Measurements from ENCODE around the gene S100A5. TPM values are rescaled to one million over a fixed set of nuclear protein-coding genes. Genes with fewer than 3 reads are reported as not detected.
"Not testable (repeated sequence)": the region's sequence is repeated elsewhere in the genome, so short reads cannot be mapped to it uniquely, and the experiment has no call there.

The S100A5 gene
- total and polyA plus RNA-seq, 8 donors, result not detected

- intact Hi-C loops (cut with DNase I), result loop anchor here in 1 of 3 donors (10.0 kb wide), 1 partner anchor 47 kb away; the partner anchor contains the start of genes S100A1 and S100A13
- ATAC-seq, result no peak
- Histone ChIP-seq H3K27ac (no peak overlapping the region), H3K9me3 (no peaks in the 10 kb centered on the region), H3K27me3 (no peaks in the 10 kb centered on the region), H3K4me3 (no peak overlapping the region), H3K4me1 (no peaks in the 10 kb centered on the region), H3K36me3 (no peaks in the 10 kb centered on the region)
- DNase-seq, result no peak
- FAIRE-seq, result no peak
- WGBS, 2 donors, result 47 to 63% methylated on average over 9 of the region's 9 CpGs
- no peak for TF ChIP-seq CTCF (IDR thresholded peaks at IDR 0.05)
Measured at GRCh38 chr1:153577624-153578051, 36.9 kb upstream of the S100A5 start.

- DNase-seq (no peak), ATAC-seq (no peak), FAIRE-seq (no peak)
- no peak overlapping the region for H3K4me3 ChIP-seq
- H3K27ac ChIP-seq, result no peak overlapping the region
- WGBS, 2 donors, result 69 to 76% methylated on average over 4 of the region's 4 CpGs
- no peak for TF ChIP-seq CTCF (IDR thresholded peaks at IDR 0.05)
- H3K36me3 ChIP-seq, result no peaks in the 10 kb centered on the region
- no peaks in the 10 kb centered on the region for H3K4me1 ChIP-seq
- no peaks in the 10 kb centered on the region for H3K9me3 ChIP-seq
- intact Hi-C loops (cut with DNase I), result loop anchor here in 1 of 3 donors (10.0 kb wide), 1 partner anchor 48 kb away; the partner anchor contains the start of genes S100A1 and S100A13
- H3K27me3 ChIP-seq, result no peaks in the 10 kb centered on the region
Measured at GRCh38 chr1:153577138-153577537, 36.4 kb upstream of the S100A5 start.

GRCh38 chr1:153575497-153575896 is 34.8 kb upstream of the S100A5 start:
- H3K27me3 ChIP-seq, H3K36me3 ChIP-seq, FAIRE-seq, ATAC-seq, DNase-seq, H3K9me3 ChIP-seq, H3K4me1 ChIP-seq, H3K27ac ChIP-seq, H3K4me3 ChIP-seq: not testable (repeated sequence)
- 81 to 89% methylated on average over 9 to 10 of the region's 10 CpGs for WGBS, 2 donors
- intact Hi-C loops (cut with DNase I), result loop anchor here in 1 of 3 donors (10.0 kb wide), 1 partner anchor 49 kb away; the partner anchor contains the start of genes S100A1 and S100A13

- not testable (repeated sequence) for H3K27me3 ChIP-seq, H3K36me3 ChIP-seq, H3K4me3 ChIP-seq, ATAC-seq, H3K4me1 ChIP-seq, H3K9me3 ChIP-seq, FAIRE-seq, H3K27ac ChIP-seq
- DNase-seq, result peak in 1 of 6 donors; percentile 58
- WGBS, 2 donors, result 90 to 91% methylated on average over 26 to 35 of the region's 35 CpGs
- intact Hi-C loops (cut with DNase I), result loop anchor here in 1 of 3 donors (10.0 kb wide), 1 partner anchor 50 kb away; the partner anchor contains the start of genes S100A1 and S100A13
Measured at GRCh38 chr1:153575081-153575491, 34.4 kb upstream of the S100A5 start.

GRCh38 chr1:153573351-153573750 is 32.6 kb upstream of the S100A5 start:
- ATAC-seq, result no peak
- H3K27me3 ChIP-seq, result no peaks in the 10 kb centered on the region

More at GRCh38 chr1:153573351-153573750, 32.6 kb upstream of the S100A5 start:
- peak overlapping the region in 2 of 4 donors; percentile 50 to 51 for H3K27ac ChIP-seq
- DNase-seq (no peak), FAIRE-seq (no peak)
- intact Hi-C loops (cut with DNase I), result loop anchor here in 1 of 3 donors (10.0 kb wide), 1 partner anchor 51 kb away; the partner anchor contains the start of genes S100A1 and S100A13
- no peaks in the 10 kb centered on the region for H3K36me3 ChIP-seq
- no peak overlapping the region for H3K4me3 ChIP-seq
- no peak for TF ChIP-seq CTCF (IDR thresholded peaks at IDR 0.05)
- WGBS, 2 donors, result 79 to 85% methylated on average over 3 of the region's 3 CpGs
- H3K9me3 ChIP-seq, result no peaks in the 10 kb centered on the region
- H3K4me1 ChIP-seq, result peaks cover 0 to 4% (median 0%) of the 10 kb centered on the region in 3 donors
